GM12878 (cell line): ENCODE results near the gene MPPED1. TPM values are rescaled to one million over a fixed set of nuclear protein-coding genes. Genes with fewer than 3 reads are reported as not detected.

Source experiments
- ATAC-seq: fragments of 200-7000 bp; cut with Tn5 transposase; 3 replicates; pipeline ENCODE4 v1.9.1; 2020; ENCODE audit warnings: mild to moderate bottlenecking, moderate library complexity
- BruUV-seq: library from RNA; stranded (reverse); fragments of 400-500 nt; replicated peaks from 2 replicates; lab custom pipeline; 2021; lab: Mats Ljungman, UMichigan
- CTCF ChIA-PET: fragments of 300-600 bp; sonication (Branson Sonifier 250); formaldehyde crosslinking; extraction: SDS; loops from one replicate; lab custom pipeline; 2021; ENCODE audit warnings: inconsistent platforms; lab: Yijun Ruan, JAX
- POLR2A ChIA-PET: fragments of 350-600 bp; formaldehyde crosslinking; extraction: SDS; loops from one replicate; lab custom pipeline; 2021; ENCODE audit warnings: inconsistent platforms; lab: Charles Lee
- RAD21 ChIA-PET: fragments of 300-600 bp; sonication (Branson Sonifier 250); formaldehyde crosslinking; loops from one replicate; lab custom pipeline; 2023; ENCODE audit warnings: antibody characterized with exemption; ENCODE audit not compliant: unreplicated experiment; lab: Charles Lee
- SMC1A ChIA-PET: fragments of 300-600 bp; sonication (Branson Sonifier 250); formaldehyde crosslinking; loops from one replicate; lab custom pipeline; 2023; ENCODE audit not compliant: unreplicated experiment, uncharacterized antibody; lab: Charles Lee
- DNase-seq: peaks from one replicate; pipeline ENCODE4 v3.0.0-alpha.2; 2011; ENCODE audit warnings: low read depth, low spot score
- FAIRE-seq: peaks from 3 replicates; lab custom pipeline; 2011; peaks lifted over from hg19 to GRCh38; lab: Jason Lieb, UNC
- H2AFZ ChIP-seq: 2 replicates; pipeline ENCODE4 v1.6.0; 2011; ENCODE audit warnings: low read depth, low read length, control low read depth; ENCODE audit not compliant: control insufficient read depth
- H3K27ac ChIP-seq: 2 replicates; pipeline ENCODE4 v1.5.1; 2011; ENCODE audit warnings: control low read depth; ENCODE audit not compliant: control insufficient read depth, insufficient read depth
- H3K27me3 ChIP-seq, 2 experiments: replicated peaks in 1 of 2; 2 replicates each; pipeline versions ENCODE4 v1.6.0 to v1.6.1; 2011; ENCODE audit warnings: low read length in 1 of 2; ENCODE audit not compliant: control insufficient read depth in 2 of 2, insufficient read depth in 2 of 2
- H3K36me3 ChIP-seq, 2 experiments: 2 replicates each; pipeline ENCODE4 v1.5.1; 2011; ENCODE audit warnings: low read length in 1 of 2; ENCODE audit not compliant: control insufficient read depth in 2 of 2, insufficient read depth in 2 of 2
- H3K4me1 ChIP-seq: 2 replicates; pipeline ENCODE4 v1.6.1; 2011; ENCODE audit warnings: mild to moderate bottlenecking, low read length, moderate library complexity, mixed read lengths; ENCODE audit not compliant: control insufficient read depth, insufficient read depth
- H3K4me2 ChIP-seq: 2 replicates; pipeline ENCODE4 v1.6.0; 2011; ENCODE audit warnings: control low read depth; ENCODE audit not compliant: control insufficient read depth, insufficient read depth
- H3K4me3 ChIP-seq: fragments of 200-600 bp; sonication (generic); 2 replicates; pipeline ENCODE4 v1.5.1; 2016
- H3K79me2 ChIP-seq: 2 replicates; pipeline ENCODE4 v1.6.0; 2011; ENCODE audit warnings: low read length; ENCODE audit not compliant: control insufficient read depth, insufficient read depth
- H3K9ac ChIP-seq: 2 replicates; pipeline ENCODE4 v1.8.0; 2011; ENCODE audit warnings: low read length, control low read depth, mixed read lengths; ENCODE audit not compliant: control insufficient read depth, insufficient read depth
- H3K9me3 ChIP-seq: replicated peaks from 3 replicates; pipeline ENCODE4 v1.5.1; 2011; ENCODE audit warnings: mild to moderate bottlenecking, low read length; ENCODE audit not compliant: control insufficient read depth, insufficient read depth
- H4K20me1 ChIP-seq: 2 replicates; pipeline ENCODE4 v1.6.0; 2011; ENCODE audit not compliant: control insufficient read depth, insufficient read depth
- CEBPB ChIP-seq, 2 experiments: fragments of 150-350 bp in 1 of 2; IDR thresholded peaks; 2 replicates each; pipeline ENCODE4 v1.6.1; 2012 to 2014; ENCODE audit warnings: low read depth in 2 of 2, low read length in 2 of 2, borderline replicate concordance in 1 of 2, inconsistent platforms in 1 of 2
- CHD4 ChIP-seq: fragments of 200-600 bp; sonication (generic); IDR thresholded peaks from 2 replicates; pipeline ENCODE4 v1.6.1; 2016; ENCODE audit warnings: mild to moderate bottlenecking
- MEF2A ChIP-seq: IDR thresholded peaks from 2 replicates; pipeline ENCODE4 v1.6.1; 2011; ENCODE audit warnings: low read depth, mild to moderate bottlenecking, low read length, moderate library complexity; ENCODE audit not compliant: insufficient read depth
- MTA2 ChIP-seq: fragments of 450-650 bp; IDR thresholded peaks from 2 replicates; pipeline ENCODE4 v1.6.1; 2016; ENCODE audit warnings: low read depth, mild to moderate bottlenecking, moderate library complexity
- MXI1 ChIP-seq: fragments of 150-350 bp; IDR thresholded peaks from 2 replicates; pipeline ENCODE4 v1.6.1; 2011; ENCODE audit warnings: low read depth, mild to moderate bottlenecking, inconsistent platforms, low read length, improper control_type of control experiment
- NBN ChIP-seq: fragments of 450-650 bp; IDR thresholded peaks from 2 replicates; pipeline ENCODE4 v1.6.1; 2016
- PAX5 ChIP-seq: IDR thresholded peaks from 2 replicates; pipeline ENCODE4 v1.6.1; 2011; ENCODE audit warnings: low read depth, low read length, borderline replicate concordance
- RFX5 ChIP-seq: IDR thresholded peaks from 2 replicates; pipeline ENCODE4 v1.6.1; 2011; ENCODE audit warnings: low read depth, low read length, improper control_type of control experiment
- RUNX3 ChIP-seq: IDR thresholded peaks from 2 replicates; pipeline ENCODE4 v1.6.1; 2012; ENCODE audit warnings: low read length, inconsistent platforms
- SPI1 ChIP-seq: IDR thresholded peaks from 2 replicates; pipeline ENCODE4 v1.6.1; 2011; ENCODE audit warnings: low read depth, mild to moderate bottlenecking, low read length, moderate library complexity, borderline replicate concordance; ENCODE audit not compliant: insufficient read depth
- TAF1 ChIP-seq: IDR thresholded peaks from 2 replicates; pipeline ENCODE4 v1.6.1; 2011; ENCODE audit warnings: mild to moderate bottlenecking, low read depth, low read length, borderline replicate concordance
- ZNF217 ChIP-seq: fragments of 450-650 bp; IDR thresholded peaks from 2 replicates; pipeline ENCODE4 v1.6.1; 2017; ENCODE audit warnings: antibody characterized with exemption, mild to moderate bottlenecking
- WGBS: methylation state at CpG from one replicate; pipeline ENCODE4 v1.1.6; 2016; ENCODE audit warnings: low lambda C conversion rate; ENCODE audit not compliant: insufficient replicate concordance, insufficient coverage; ENCODE audit errors: missing lambda C conversion rate; 5-methylcytosine and 5-hydroxymethylcytosine counted together
- in situ Hi-C: fragments of 300-500 bp; cut with MboI; formaldehyde crosslinking; loops from 9 replicates; pipeline ENCODE4 v1.14.3; 2018; ENCODE audit warnings: mixed read lengths
- intact Hi-C: fragments of 100-400 bp; cut with micrococcal nuclease; formaldehyde crosslinking; loops from one replicate; pipeline ENCODE4 v1.14.2; 2022; ENCODE audit not compliant: unreplicated experiment
- polyA plus RNA-seq, 11 experiments: library from polyadenylated mRNA; depleted of rRNA in 4 of 11; unstranded in 6 of 11; stranded (reverse) in 5 of 11; fragments of >200 nt; fragmentation: Nextera tagmentation in 4 of 11; fragmentation: Illumina TruSeq in 1 of 11; extraction: Ambion mirVana in 4 of 11; extraction: Trizol in 1 of 11; gene quantifications; 1 replicate in 1 of 11; 2 replicates in 10 of 11; pipeline versions ENCODE4 v1.2.1 to v1.2.3, GENCODE V29; 2011 to 2016; ENCODE audit warnings: inconsistent platforms in 2 of 11, missing spikeins in 2 of 11, low read depth in 1 of 11
- total RNA-seq, 4 experiments: library from RNA; depleted of rRNA in 3 of 4; stranded (reverse); fragments of >200 nt in 3 of 4; fragmentation: Illumina TruSeq in 1 of 4; extraction: Trizol in 1 of 4; gene quantifications; 2 replicates each; pipeline versions ENCODE4 v1.2.1 to v1.2.3, GENCODE V29; 2013 to 2021
- TF ChIP-seq, protein P1 (sequence below): IDR thresholded peaks from 2 replicates; pipeline ENCODE4 v1.6.1; 2011; ENCODE audit warnings: borderline replicate concordance, low read depth, mild to moderate bottlenecking, moderate library complexity, low read length; ENCODE audit not compliant: insufficient read depth, poor library complexity, severe bottlenecking
- TF ChIP-seq, protein P2 (sequence below): IDR thresholded peaks from 2 replicates; pipeline ENCODE4 v1.6.1; 2012; ENCODE audit warnings: low read length, inconsistent platforms
- TF ChIP-seq, protein P3 (sequence below): IDR thresholded peaks from 2 replicates; pipeline ENCODE4 v1.6.1; 2012; ENCODE audit warnings: low read depth, low read length, improper control_type of control experiment
- TF ChIP-seq, protein P4 (sequence below): fragments of 450-650 bp; formaldehyde crosslinking; IDR thresholded peaks from 2 replicates; pipeline ENCODE4 v1.4.0; 2022; ENCODE audit warnings: mild to moderate bottlenecking, moderate library complexity

MPPED1 gene
- total and polyA plus RNA-seq, 10 of the 15 experiments (the other 5 are each of a cell fraction or from before 2014, with no cell fraction given) = 0.11 TPM; not detected in 9

DNA sequence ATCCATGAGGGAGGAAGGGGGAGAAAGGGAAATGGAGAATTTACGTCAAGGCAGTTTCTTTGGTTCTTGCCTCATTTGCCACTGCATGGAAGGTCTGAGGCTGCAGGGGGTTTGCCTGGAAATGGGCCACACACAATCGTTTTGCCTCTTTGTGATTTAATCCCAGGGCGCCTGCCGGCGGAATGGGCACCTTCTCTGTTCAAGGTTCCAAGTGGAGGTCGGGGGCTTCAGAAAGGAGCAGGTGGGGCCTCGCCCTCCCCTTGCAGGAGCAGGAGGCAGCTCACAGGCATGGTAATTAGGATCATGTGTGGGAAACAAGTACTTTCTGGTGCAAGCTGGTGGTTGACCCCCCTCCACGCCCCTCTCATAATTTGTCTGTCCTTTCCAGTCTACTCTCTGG is 29.9 kb downstream of the MPPED1 start:
- TF ChIP-seq PAX5 = no peak
- TF ChIP-seq, protein P1, sequence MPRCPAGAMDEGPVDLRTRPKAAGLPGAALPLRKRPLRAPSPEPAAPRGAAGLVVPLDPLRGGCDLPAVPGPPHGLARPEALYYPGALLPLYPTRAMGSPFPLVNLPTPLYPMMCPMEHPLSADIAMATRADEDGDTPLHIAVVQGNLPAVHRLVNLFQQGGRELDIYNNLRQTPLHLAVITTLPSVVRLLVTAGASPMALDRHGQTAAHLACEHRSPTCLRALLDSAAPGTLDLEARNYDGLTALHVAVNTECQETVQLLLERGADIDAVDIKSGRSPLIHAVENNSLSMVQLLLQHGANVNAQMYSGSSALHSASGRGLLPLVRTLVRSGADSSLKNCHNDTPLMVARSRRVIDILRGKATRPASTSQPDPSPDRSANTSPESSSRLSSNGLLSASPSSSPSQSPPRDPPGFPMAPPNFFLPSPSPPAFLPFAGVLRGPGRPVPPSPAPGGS = no peak
- no peak for TF ChIP-seq NBN
- TF ChIP-seq CEBPB (IDR thresholded peaks at IDR 0.05; ENCODE audit: borderline replicate concordance in 1 of 2, low read depth in 2 of 2, low read length in 2 of 2) = no peak
- TF ChIP-seq, protein P2, sequence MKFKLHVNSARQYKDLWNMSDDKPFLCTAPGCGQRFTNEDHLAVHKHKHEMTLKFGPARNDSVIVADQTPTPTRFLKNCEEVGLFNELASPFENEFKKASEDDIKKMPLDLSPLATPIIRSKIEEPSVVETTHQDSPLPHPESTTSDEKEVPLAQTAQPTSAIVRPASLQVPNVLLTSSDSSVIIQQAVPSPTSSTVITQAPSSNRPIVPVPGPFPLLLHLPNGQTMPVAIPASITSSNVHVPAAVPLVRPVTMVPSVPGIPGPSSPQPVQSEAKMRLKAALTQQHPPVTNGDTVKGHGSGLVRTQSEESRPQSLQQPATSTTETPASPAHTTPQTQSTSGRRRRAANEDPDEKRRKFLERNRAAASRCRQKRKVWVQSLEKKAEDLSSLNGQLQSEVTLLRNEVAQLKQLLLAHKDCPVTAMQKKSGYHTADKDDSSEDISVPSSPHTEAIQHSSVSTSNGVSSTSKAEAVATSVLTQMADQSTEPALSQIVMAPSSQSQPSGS = no peak
- no peak for TF ChIP-seq MTA2
- no peak for TF ChIP-seq RUNX3
- no peak for TF ChIP-seq TAF1
- TF ChIP-seq SPI1 = no peak
- TF ChIP-seq, protein P3, sequence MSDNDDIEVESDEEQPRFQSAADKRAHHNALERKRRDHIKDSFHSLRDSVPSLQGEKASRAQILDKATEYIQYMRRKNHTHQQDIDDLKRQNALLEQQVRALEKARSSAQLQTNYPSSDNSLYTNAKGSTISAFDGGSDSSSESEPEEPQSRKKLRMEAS = no peak
- TF ChIP-seq MXI1 = no peak
- TF ChIP-seq MEF2A = no peak
- no peak for TF ChIP-seq ZNF217
- TF ChIP-seq CHD4 = no peak
- TF ChIP-seq, protein P4, sequence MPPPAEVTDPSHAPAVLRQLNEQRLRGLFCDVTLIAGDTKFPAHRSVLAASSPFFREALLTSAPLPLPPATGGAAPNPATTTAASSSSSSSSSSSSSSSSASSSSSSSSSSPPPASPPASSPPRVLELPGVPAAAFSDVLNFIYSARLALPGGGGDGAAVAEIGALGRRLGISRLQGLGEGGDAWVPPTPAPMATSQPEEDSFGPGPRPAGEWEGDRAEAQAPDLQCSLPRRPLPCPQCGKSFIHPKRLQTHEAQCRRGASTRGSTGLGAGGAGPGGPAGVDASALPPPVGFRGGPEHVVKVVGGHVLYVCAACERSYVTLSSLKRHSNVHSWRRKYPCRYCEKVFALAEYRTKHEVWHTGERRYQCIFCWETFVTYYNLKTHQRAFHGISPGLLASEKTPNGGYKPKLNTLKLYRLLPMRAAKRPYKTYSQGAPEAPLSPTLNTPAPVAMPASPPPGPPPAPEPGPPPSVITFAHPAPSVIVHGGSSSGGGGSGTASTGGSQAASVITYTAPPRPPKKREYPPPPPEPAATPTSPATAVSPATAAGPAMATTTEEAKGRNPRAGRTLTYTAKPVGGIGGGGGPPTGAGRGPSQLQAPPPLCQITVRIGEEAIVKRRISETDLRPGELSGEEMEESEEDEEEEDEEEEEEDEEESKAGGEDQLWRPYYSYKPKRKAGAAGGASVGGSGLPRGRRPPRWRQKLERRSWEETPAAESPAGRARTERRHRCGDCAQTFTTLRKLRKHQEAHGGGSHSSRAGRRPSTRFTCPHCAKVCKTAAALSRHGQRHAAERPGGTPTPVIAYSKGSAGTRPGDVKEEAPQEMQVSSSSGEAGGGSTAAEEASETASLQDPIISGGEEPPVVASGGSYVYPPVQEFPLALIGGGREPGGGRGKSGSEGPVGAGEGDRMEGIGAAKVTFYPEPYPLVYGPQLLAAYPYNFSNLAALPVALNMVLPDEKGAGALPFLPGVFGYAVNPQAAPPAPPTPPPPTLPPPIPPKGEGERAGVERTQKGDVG = no peak
- no peak for TF ChIP-seq RFX5
- Histone ChIP-seq H3K9me3 (no peaks in the 10 kb centered on the region), H3K4me1 (no peaks in the 10 kb centered on the region), H3K4me3 (no peak overlapping the region), H3K9ac (no peak overlapping the region), H2AFZ (no peak overlapping the region), H3K36me3 (no peaks in the 10 kb centered on the region), H3K4me2 (no peak overlapping the region), H3K27me3 (peaks cover 0 to 5% of the 10 kb centered on the region in 2 experiments; a peak in 2 of 4 replicates), H3K27ac (no peak overlapping the region), H3K79me2 (no peaks in the 10 kb centered on the region), H4K20me1 (no peaks in the 10 kb centered on the region; the same call in 1 of the 2 replicates)
- ATAC-seq (no peak), FAIRE-seq (no peak), DNase-seq (no peak)
- ChIA-PET CTCF (no interaction called here), SMC1A (no interaction called here), POLR2A (no interaction called here), RAD21 (no interaction called here)
- in situ Hi-C loops = no loop called here
- 8% methylated on average over 8 of the region's 8 CpGs for WGBS
- BruUV-seq = no TSS peak
- intact Hi-C loops = no loop called here
